Activated CD4-positive, alpha-beta T cell treated with anti-CD3 and anti-CD28 coated beads for 1 hour (primary cell): ENCODE data around the gene MYL10.

Experiments used
- DNase-seq: peaks from one replicate; pipeline ENCODE4 v3.0.0-alpha.2; 2020

MYL10 gene

GRCh38 chr7:101595246-101595645, 33.9 kb downstream of the MYL10 start:
- no peak for DNase-seq

- DNase-seq: no peak
These were observed 34.3 kb downstream of the MYL10 start for GRCh38 chr7:101594790-101595189.

GRCh38 chr7:101593556-101593955, 35.5 kb downstream of the MYL10 start:
- DNase-seq: no peak

GRCh38 chr7:101591504-101591903, 37.6 kb downstream of the MYL10 start:
- DNase-seq: no peak

- DNase-seq: no peak
These were observed 38.2 kb downstream of the MYL10 start for GRCh38 chr7:101590663-101591435.

GRCh38 chr7:101589976-101590662, 39.0 kb downstream of the MYL10 start:
- no peak for DNase-seq

- no peak for DNase-seq
These were observed 40.0 kb downstream of the MYL10 start for GRCh38 chr7:101589052-101589451.

- no peak for DNase-seq
These were observed 40.8 kb downstream of the MYL10 start for GRCh38 chr7:101588131-101588935.

GRCh38 chr7:101586906-101587677, 42.0 kb downstream of the MYL10 start:
- no peak for DNase-seq

GRCh38 chr7:101586078-101586905, 42.8 kb downstream of the MYL10 start:
- DNase-seq: no peak

GRCh38 chr7:101582971-101583370, 46.1 kb downstream of the MYL10 start:
- DNase-seq: no peak

- DNase-seq: no peak
These were observed 47.2 kb downstream of the MYL10 start for GRCh38 chr7:101581891-101582290.

GRCh38 chr7:101580596-101580995, 48.5 kb downstream of the MYL10 start:
- no peak for DNase-seq

- no peak for DNase-seq
These were observed 50.5 kb downstream of the MYL10 start for GRCh38 chr7:101578552-101578951.

- no peak for DNase-seq
These were observed 52.1 kb downstream of the MYL10 start for GRCh38 chr7:101576998-101577397.

GRCh38 chr7:101575721-101576120, 53.4 kb downstream of the MYL10 start:
- no peak for DNase-seq

- no peak for DNase-seq
These were observed 53.9 kb downstream of the MYL10 start for GRCh38 chr7:101575168-101575567.

- DNase-seq: no peak
These were observed 56.9 kb downstream of the MYL10 start for GRCh38 chr7:101572156-101572555.

- DNase-seq: no peak
These were observed 61.9 kb downstream of the MYL10 start for GRCh38 chr7:101567230-101567629.

- no peak for DNase-seq
These were observed 63.4 kb downstream of the MYL10 start for GRCh38 chr7:101565601-101566209.

- no peak for DNase-seq
These were observed 64.3 kb downstream of the MYL10 start for GRCh38 chr7:101564778-101565211.
